NCI-H1105 (cell line): Measurements from ENCODE around the gene NDUFA7.
"Not testable (repeated sequence)": the region's sequence is repeated elsewhere in the genome, so short reads cannot be mapped to it uniquely, and the experiment has no call there.

Experiments used
- DNase-seq: peaks from one replicate; lab custom pipeline; 2025; lab: John Stamatoyannopoulos, UW

Gene NDUFA7

DNA sequence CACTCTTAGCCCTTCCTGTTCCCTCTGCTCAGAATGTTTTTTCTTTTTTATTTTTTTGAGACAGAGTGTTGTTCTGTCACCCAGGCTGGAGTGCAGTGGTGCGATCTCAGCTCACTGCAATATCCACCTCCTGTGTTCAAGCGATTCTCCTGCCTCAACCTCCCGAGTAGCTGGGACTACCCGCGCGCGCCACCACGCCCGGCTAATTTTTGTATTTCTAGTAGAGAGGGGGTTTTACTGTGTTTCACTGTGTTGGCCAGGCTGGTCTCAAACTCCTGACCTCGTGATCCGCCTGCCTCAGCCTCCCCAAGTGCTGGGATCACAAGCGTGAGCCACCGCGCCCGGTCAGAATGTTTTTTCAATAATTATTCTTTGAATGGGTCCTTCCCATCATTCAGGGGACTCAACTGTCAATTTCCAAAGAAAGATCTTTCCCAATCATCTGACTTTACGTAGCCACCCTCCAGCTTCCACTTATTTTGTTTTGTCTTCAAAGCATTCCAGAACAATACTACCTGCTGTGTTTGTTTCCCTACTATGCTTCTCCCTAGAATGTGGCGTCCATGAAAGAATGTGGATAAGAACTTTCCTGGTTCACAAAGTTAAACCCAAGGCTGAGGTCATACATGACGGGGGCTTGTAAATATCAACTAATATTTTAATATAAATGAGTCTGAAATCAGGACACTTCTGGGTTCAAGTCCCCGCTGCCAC, 1.2 kb downstream of the NDUFA7 start:
- no peak for DNase-seq

DNA sequence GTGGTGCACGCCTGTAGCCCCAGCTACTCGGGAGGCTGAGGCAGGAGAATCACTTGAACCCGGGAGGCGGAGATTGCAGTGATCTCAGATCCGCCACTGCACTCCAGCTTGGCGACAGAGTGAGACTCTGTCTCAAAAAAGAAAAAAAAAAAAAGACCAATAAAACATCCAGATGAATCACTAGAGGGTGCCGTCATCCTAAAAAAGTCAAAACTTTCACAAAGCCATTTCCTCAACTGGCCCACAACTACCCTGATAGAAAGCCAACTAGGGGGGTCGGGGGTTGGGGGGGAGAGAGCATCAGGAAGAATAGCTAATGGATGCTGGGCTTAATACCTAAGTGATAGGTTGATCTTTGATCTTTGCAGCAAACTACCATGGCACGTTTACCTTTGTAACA, 2.3 kb downstream of the NDUFA7 start:
- DNase-seq = not testable (repeated sequence)

DNA sequence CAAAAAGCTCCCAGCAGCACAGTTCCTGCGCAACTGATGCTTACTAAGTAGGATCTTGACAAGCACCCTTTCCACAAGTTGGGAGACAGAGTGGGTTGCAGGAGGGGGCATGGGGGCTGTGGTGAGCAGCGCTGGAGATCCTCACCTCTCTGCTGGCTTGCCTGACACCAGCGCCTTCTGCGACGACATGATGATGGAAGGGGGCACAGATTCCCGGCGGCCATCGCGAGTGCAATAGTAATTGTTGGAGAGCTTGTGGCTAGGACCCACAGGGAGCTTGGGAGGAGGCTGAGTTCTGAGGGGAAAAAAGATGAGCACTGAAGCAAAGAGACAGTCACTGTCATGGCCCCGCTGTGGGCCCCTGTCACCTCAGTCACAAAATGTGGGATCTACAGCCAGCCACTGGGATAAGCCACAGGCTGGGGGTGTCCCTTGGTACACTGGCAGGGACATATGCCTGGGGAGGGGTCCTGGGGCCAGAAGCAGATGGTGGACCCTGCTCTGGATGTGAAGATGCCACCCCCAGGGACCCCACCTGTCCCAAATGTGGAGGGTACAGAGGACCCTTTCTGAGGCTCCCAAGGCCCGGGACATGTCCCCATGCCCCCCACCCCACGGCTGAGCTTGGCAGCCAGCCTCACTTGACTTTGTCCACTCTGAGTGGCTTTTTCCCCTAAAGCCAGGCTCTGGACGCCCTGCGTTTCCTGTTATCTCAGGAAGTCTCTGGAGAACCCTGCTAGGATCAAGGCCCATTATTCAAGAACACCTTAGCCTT, 4.6 kb downstream of the NDUFA7 start:
- no peak for DNase-seq

DNA sequence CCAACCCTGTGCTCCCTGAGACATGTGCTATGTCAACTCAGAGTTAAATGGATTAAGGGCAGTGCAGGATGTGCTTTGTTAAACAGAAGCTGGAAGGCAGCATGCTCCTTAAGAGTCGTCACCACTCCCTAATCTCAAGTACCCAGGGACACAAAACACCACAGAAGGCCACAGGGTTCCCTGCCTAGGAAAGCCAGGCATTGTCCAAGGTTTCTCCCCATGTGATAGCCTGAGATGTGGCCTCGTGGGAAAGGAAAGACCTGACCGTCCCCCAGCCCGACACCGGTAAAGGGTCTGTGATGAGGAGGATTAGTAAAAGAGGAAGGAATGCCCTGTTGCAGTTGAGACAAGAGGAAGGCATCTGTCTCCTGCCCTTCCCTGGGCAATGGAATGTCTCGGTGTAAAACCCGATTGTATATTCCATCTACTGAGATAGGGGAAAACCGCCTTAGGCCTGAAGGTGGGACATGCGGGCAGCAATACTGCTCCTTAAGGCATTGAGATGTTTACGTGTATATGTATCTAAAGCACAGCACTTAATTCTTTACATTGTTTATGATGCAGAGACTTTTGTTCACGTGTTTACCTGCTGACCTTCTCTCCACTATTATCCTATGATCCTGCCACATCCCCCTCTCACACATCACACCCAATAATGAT, 6.1 kb downstream of the NDUFA7 start:
- not testable (repeated sequence) for DNase-seq

DNA sequence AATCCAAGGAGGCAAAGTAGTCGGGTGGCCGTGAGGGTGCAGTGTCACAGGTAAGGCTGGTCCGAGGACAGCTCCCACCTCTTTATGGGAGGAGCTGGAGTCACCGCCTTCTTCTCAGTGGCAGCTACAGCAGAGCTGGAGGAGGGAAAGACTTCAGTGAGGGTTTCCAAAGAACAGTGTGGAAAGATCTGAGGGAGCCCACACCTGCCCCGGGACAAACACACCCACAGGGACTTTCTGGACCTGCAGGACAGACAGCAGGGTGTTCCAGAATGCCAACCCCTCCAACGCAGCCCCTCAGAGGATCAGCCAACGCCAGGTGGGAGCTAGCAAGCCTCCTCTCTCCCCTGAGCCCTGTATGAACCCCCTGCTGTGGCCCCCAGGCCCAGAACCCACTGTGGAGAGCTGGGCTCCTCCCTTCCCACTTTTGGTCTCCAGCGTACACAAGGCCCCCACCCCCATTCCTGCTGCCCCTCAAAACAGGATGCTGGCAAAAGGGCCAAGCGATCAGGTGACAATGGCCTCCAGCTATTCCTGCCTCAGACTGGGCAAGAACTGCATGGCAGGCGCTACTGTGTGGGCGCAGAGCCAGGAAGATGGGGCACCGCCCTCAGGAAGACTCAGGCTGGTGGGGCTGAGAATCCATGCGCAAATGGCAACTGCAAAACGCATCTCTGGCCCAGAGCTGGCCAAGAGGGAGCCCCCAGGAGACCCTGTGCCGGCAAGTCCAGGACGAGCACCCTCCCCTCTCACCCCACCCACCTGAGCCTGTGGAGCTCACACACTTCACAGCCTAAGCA, 9.5 kb downstream of the NDUFA7 start:
- no peak for DNase-seq

DNA sequence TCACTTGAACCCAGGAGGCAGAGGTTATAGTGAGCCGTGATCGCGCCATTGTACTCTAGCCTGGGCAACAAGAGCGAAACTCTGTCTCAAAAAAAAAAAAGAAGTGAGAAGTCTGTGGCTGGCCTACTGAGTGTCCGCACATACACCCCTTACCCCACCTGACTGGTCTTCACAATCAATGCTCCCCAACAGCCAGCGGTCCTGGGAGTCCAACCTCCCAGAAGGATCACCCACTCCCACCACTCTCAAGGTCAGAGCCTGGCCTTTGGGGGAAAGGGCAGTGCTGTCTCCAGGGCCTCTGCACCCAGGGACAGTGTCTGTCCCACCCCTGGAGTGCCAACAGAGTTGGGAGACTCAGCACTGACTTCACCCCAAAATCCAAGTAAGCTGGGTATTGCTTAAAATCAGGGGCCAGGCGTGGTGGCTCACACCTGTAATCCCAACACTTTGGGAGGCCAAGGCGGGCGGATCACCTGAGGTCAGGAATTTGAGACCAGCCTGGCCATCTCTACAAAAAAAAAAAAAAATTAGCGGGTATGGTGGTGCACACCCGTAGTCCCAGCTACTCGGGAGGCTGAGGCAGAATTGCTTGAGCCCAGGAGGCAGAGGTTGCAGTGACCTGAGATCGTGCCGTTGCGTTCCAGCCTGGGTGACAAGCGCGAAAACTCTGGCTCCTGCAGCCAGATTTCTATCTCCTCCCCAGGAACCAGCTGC, 10.7 kb downstream of the NDUFA7 start:
- DNase-seq = no peak

DNA sequence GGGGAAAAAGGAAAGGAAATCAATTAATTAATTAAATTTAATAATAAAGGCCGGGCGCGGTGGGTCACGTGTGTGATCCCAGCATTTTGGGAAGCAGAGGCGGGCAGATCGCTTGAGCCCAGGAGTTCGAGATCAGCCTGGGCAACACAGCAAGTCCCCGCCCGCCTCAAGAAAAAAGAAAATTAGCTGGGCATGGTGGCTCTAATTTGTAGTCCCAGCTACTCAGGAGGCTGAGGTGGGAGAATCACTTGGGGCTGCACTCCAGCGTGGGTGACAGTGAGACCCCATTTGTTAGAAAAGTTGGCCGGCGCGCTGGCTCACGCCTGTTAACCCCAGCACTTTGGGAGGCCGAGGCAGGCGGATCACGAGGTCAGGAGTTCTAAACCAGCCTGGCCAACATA, 12.3 kb downstream of the NDUFA7 start:
- no peak for DNase-seq

DNA sequence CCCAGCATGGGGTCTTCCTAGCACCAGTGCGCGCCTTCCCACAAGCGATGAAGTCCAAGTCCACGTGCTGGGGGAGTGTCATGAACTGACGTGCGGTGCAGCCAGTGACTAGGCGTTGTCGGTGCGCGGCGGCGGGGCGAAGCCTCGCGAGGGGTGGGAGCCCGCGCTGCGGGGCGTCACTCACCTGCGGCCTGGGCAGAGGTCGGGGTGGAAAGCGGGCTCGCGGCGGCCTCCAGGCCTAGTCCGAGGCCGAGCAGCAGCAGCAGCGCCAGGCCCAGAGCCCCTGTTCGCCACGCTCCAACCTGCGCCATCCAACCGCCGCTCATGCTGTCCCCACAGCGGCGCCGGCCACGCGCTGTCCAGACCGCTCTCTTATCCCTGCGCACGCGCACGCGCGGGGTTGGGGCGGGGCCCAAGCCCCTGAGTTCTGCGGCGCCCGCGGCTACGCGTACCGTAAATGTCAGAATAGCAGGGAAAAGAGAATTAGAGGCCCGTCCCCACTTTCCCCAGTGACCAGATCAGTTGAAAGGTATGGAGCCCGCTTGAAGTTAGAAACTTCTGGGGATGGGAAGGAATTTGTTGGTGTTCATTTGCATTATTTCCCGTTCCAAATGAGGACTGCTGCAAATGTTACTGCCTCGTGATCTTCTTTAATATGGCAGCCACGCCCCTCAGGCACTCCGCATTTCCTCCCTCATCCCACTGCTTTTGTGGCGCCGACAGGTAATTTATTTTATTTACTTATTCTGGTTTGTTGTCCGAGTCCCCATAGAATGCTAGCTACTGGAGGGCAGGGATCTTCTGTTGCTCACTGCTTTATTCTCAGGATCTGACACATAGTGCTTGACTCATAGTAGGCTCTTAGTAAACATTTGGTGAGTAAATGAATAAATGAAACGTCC, 13.0 kb downstream of the NDUFA7 start, which contains the start of gene CD320:
Gene CD320 (minus strand): TSS at position 394 of the 902 bp plus-strand sequence. CDS start 68 bp downstream, at position 326.
- peak; percentile 90 for DNase-seq

DNA sequence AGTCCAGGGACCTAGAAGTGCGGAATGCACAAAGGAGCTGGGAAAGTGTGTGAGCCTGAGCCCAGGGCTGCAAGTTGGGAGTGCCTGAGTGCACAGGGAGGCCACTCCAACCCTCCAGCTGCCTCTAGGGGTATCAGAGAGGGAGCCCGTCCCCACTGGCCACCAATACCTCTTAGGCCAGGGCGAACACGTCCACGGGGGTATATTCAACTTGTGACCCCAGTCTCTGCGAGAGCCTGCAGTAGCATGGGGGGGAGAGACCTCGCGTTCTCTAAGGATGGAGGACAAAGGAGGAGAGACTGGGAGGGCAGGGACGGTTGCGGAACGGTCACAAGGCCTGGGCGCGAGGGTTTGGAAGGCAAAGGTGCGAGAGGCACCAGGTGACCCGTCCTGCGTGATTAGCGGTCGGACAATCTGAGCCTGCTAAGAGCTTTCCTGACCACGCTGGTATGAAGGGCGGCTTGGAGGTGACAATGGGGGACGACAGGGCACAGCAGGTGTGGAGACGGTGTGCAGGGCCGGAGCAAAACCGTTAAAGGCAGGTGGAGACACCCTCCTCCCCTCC, 13.7 kb downstream of the NDUFA7 start:
- DNase-seq = no peak

DNA sequence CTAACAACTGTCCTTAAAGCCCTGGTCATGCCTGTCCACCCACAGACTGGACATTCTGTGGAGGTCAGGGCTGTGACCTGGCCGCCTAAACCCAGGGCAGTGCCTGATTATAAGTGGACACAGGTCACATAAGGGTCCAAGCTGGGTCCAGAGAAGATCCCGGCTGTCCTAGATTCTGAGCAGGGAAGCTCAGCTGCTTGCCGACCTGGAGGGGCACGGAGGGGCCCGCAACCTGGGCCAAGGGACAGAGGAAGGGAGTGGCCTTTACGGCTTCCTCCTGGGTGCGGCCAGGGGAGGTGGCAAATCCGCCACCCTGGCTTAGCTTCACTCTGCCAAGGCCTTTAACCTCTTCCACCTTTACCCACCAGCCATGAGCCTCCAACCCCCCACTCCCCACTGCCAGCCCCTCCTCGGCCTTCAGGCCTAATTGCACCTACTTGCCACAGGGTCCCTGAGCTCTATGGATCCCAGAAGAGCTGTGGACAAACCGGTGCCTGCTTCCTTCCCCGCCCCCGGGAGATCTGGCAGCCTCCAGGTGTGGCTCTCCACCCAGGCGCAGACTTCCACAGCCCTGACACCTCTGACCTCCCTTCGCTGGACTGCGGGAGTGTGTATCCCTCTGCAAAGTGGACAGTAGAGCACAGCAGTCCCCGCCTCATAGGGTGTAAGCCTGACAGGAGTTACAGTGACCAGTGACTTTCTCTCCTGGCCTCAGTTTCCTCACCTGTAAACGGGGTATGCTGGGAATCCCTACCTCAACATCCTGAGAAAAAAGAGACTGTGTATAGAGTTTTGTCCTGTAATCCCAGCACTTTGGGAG, 14.7 kb downstream of the NDUFA7 start:
- DNase-seq = no peak

DNA sequence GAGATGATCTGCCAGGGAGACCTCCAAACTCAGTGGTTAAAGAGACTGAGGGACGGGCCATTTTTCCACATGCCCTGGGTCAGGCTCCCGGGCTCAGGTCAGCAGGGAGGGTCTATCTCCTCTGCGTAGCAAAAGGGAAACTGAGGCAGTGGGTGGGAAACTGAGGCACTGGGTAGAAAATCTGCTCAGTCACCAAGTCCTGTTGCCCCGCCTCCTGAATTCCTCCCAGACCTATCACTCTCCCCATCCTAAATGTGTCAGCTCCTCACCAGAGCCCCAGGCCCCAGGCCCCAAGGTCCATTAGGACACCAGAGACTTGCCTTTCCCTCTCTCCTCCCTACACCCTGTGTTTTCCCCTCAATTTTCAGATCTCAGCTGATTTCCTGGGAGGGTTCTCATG, 15.4 kb downstream of the NDUFA7 start:
- no peak for DNase-seq

DNA sequence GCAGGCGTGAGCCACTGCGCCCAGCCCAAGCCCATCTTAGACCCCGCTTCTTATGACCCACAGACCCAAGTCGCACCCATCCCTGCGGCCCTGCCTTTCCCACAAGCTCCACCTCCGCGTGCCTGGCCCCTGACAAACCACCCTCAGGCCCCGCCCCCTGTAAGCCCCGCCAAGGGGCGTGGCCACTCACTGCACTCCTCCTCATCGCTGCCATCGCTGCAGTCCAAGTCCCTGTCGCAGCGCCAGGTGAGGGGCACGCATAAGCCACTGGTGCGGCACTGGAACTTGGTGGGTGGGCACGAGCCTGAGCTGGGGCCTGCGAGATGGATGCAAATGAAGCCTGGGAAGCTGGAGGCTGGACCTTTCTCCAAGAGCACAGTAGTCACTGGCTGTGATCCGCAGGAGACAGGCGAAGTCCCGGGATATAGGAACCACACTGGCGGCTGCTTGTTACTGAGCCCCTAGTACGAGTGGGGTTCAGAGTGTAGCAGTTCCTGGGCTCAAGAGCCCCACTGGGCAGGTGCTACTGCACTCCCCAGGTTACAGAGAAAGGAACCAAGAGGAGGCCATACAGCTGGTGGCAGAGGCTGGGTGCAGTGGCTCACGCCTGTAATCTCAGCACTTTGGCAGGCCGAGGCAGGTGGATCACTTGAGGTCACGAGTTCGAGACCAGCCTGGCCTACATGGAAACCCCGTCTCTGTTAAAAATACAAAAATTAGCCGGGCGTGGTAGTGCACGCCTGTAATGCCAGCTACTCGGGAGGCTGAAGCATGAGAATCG, 16.1 kb downstream of the NDUFA7 start:
- no peak for DNase-seq

DNA sequence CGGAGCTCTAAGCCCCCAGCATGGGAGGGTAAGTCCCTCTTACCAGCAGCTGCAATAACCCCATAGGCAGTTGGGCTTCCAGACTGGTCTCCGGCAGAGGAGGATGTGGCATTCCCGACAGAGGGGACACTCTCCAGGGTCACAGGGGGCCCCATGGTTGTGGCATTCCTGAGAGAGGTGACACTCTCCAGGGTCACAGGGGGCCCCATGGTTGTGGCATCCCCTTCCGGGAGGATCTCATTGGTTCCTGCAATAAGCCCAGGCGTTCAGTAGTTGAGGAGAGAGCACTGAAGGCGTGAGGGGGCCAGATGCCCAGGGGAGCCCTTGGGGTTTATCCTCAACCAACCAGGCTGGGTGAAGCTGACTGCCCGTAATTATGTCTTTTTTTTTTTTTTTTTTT, 18.4 kb downstream of the NDUFA7 start:
- no peak for DNase-seq

DNA sequence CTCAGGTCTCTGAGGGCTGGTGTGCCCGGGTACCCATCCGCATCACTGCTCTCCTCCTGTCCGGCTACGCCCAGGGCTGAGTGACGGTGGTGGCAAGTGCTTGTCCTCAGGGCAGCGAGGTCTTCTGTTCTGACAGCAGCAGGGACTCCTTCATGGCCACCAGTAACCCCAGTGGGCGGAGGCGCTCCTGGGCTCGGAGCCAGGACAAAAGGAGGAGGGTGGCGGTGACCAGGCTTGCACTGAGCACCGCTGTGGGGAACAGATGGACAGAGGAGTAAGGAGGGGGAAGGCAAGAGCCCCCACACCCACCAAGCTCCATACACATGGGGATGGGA, 18.9 kb downstream of the NDUFA7 start:
- no peak for DNase-seq

DNA sequence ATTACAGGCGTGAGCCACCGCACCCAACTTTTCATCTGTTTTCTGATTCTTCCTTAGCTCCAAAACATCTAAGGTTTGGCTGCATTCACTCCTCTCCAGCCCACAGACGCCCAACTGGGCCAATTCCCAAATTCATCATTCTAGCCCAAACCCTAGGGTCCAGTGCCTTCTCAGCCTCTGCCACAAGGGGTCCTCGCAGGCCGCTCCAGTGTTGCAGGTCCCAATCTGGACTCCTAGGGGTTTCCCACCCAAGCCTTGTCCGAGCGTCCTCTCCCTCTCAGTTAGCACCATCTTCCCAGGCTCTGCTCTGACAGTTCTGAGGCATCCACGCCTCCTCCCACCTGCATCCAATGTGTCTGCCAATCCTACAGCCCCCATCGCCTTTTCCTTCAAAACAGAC, 29.8 kb downstream of the NDUFA7 start:
- not testable (repeated sequence) for DNase-seq

DNA sequence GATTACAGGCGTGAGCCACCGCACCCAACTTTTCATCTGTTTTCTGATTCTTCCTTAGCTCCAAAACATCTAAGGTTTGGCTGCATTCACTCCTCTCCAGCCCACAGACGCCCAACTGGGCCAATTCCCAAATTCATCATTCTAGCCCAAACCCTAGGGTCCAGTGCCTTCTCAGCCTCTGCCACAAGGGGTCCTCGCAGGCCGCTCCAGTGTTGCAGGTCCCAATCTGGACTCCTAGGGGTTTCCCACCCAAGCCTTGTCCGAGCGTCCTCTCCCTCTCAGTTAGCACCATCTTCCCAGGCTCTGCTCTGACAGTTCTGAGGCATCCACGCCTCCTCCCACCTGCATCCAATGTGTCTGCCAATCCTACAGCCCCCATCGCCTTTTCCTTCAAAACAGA, 44.7 kb downstream of the NDUFA7 start:
- not testable (repeated sequence) for DNase-seq

DNA sequence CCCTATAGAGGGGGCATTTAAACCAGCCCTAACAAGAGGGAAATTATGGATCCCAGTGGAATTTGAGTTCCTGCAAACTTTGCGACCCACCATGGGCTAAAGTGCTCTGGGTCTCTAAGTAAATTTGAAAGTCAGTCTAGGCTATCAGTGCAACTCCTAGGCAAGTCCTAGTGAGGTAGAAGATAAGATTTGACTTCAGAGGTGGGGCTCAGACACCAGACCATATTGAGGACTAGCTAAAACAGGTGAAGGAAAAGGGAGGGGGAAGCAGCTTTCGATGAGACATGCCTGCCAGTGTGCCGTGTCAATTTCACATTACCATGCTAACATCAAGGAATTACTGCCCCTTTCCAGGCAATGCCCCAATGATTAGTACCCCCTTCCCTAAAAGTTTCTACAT, 51.5 kb downstream of the NDUFA7 start:
- no peak for DNase-seq

DNA sequence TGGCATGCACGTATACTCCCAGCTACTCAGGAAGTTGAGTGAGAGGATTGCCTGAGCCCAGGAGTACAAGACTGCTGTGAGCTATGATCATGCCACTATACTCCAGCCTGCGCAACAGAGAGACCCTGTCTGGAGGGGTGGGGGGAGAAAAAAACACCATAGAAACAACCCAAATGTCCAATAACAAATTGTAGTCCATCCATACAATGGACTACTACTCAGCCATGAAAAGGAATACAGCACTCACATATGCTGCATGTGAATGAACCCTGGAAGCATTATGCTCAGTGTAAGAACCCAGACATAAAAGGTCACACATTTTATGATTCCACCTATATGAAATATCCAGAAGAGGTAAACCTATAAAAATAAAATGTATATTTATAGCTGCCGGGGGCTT, 55.3 kb downstream of the NDUFA7 start:
- no peak for DNase-seq
